Retinal pigment epithelial cell (primary cell): ENCODE results near the gene PARVG.

ENCODE experiments used
- DNase-seq: peaks from one replicate; pipeline ENCODE4 v3.0.0-alpha.2; 2010; ENCODE audit warnings: low read depth
- H3K4me3 ChIP-seq: 2 replicates; pipeline ENCODE4 v1.5.1; 2011; ENCODE audit warnings: mild to moderate bottlenecking, low read length, control low read depth, moderate library complexity
- CTCF ChIP-seq: conservative IDR thresholded peaks from 2 replicates; pipeline ENCODE4 v1.5.1; 2011; ENCODE audit warnings: low read depth, low read length, control low read depth, inconsistent platforms

The PARVG gene

DNA sequence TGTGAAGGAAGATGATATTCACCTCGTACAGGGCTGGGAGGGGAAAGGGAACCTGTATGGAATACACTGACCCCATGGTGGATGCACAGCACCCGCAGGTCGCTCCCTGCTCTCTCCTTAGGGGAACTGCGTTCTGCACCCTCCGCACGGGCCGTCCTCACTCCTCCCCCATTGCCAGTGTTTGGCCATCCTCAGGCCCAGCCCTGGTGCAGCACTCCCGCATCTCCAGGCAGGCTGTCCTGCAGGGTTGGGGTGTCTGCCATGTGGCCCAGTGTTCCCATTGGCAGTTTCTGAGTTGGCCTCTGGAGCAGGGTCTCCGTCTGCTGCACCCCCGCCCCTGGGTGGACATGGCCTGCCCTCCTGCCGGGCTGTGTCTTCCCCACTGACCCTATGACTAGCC is 19.1 kb upstream of the PARVG start:
- DNase-seq = no peak
- no peak overlapping the region for H3K4me3 ChIP-seq
- no peak for TF ChIP-seq CTCF

- TF ChIP-seq CTCF = no peak
- no peak overlapping the region for H3K4me3 ChIP-seq
- DNase-seq = no peak
Observed at GRCh38 chr22:44162960-44163359, 17.8 kb upstream of the PARVG start.

DNA sequence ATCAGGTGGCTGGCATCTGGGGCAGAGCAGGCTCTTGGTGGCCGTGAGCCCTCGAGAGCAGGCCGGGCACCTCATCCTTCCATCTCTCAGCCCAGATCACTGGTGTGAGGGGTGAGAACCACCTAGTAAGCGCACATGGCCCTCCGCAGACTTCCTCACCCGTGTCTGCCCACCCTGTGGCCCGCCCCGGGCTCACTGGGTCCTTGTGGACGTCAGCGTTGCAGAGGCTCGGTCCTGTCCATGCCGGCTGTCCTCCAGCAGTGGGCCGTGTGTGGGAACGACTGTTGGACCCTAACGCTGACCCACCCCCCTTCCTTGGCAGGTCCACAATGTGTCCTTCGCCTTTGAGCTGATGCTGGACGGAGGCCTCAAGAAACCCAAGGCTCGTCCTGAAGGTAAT is 17.2 kb upstream of the PARVG start:
- H3K4me3 ChIP-seq = no peak overlapping the region
- no peak for DNase-seq
- TF ChIP-seq CTCF = no peak

- no peak overlapping the region for H3K4me3 ChIP-seq
- DNase-seq = no peak
- no peak for TF ChIP-seq CTCF
Observed at GRCh38 chr22:44164031-44164430, 16.7 kb upstream of the PARVG start.

GRCh38 chr22:44165286-44165874 is 15.3 kb upstream of the PARVG start:
- no peak overlapping the region for H3K4me3 ChIP-seq
- TF ChIP-seq CTCF = no peak
- DNase-seq = no peak

DNA sequence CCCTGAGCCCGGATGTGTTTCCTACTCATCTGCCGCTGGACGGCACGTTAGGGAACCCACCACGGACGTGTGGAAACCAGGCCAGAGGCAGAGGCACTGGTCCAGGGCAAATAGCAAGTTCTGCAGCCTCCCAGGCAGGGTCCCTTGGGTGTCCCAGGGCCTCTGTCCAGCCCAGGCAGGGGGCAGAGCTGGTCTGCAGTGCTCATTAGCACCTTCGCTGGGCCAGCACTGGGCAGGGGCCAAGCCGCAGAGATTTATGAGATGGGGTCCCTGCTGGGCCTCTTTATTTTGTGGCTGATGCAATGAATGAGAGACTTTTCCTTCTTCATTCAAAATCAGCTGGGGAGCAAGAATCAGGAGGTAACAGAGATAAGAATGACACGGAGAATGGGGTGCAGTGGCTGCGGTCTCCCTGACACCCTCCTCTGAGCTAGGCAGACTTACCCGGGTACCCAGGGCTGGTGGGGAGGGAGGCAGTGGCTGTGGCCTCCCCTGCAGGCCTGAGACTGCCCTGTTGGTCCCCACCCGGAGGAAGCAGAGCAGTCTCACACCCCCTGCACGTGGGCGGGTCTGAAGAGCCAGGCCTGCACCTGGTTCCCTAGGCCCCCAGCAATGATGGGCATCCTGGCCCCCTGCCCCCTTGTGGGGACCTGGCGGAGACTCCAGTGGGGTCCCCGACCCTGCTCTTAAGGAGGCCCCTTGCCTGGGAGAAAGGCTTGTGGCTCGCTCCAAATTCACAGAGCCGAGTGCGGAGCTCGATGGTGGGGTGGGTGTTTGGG is 14.0 kb upstream of the PARVG start:
- no peak overlapping the region for H3K4me3 ChIP-seq
- no peak for TF ChIP-seq CTCF
- no peak for DNase-seq

DNA sequence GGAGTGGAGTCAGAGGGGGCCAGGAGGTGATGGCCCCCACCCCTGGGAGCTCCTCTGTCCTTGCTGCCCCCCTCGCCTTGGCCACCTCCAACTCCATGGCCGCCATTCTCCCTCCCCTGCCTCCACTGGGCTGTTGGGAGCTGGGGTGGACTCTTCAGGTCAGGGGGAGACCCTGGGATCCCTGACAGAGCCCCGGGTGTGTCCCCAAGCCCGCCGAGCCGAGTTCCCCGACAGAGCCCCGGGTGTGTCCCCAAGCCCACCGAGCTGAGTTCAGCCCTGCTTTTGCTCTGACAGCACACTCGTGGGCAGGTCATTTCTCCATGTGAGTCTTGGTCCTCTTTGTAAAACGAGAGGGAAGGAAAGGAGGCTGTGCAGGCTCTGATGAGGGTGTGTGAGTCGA is 13.2 kb upstream of the PARVG start:
- DNase-seq = no peak
- H3K4me3 ChIP-seq = no peak overlapping the region
- TF ChIP-seq CTCF = no peak
